ENCODE data around the gene ATP6V1E1.
"Not testable (repeated sequence)": the region's sequence is repeated elsewhere in the genome, so short reads cannot be mapped to it uniquely, and the experiment has no call there.

Gene ATP6V1E1

GRCh38 chr22:17628406-17629172 is at the start of gene ATP6V1E1:
ATP6V1E1 (minus strand) TSS chr22:17628749; CDS start chr22:17628635, 114 bp downstream.
- H3K4me3 ChIP-seq (ENCODE audit: low read length): peak within 1 kb of the TSS; percentile 85
- no peak for TF ChIP-seq CTCF (IDR thresholded peaks at IDR 0.05; ENCODE audit: low read depth, low read length)
- peaks cover 52% of the 10 kb centered on the region for H3K79me2 ChIP-seq (ENCODE audit: low read length)
- H3K4me1 ChIP-seq (ENCODE audit: low read length): peaks cover 13% of the 10 kb centered on the region
- peak within 1 kb of the TSS; percentile 87 for H3K4me2 ChIP-seq (ENCODE audit: low read length)
- peak within 1 kb of the TSS; percentile 45 for H3K27ac ChIP-seq (ENCODE audit: low read length)
- H3K9ac ChIP-seq (ENCODE audit: low read length): peak within 1 kb of the TSS; percentile 75
- H2AFZ ChIP-seq (ENCODE audit: low read depth, low read length): peak within 1 kb of the TSS; percentile 92
- H4K20me1 ChIP-seq (ENCODE audit: insufficient read depth, low read length): 0 out of 2 replicates have a peak, but pooled peaks cover 3% of the 10 kb centered on the region
- H3K9me3 ChIP-seq (ENCODE audit: insufficient read depth, low read length): no peaks in the 10 kb centered on the region
- peaks cover 2% of the 10 kb centered on the region for H3K36me3 ChIP-seq (replicated peaks; ENCODE audit: low read depth, low read length)
- H3K27me3 ChIP-seq (ENCODE audit: low read depth, low read length): no peaks in the 10 kb centered on the region

GRCh38 chr22:17675584-17675983 is 47.0 kb upstream of the ATP6V1E1 start:
- TF ChIP-seq EZH2phosphoT487 (IDR thresholded peaks at IDR 0.05; ENCODE audit: low read depth) (no peak), CTCF (IDR thresholded peaks at IDR 0.05; ENCODE audit: low read depth, low read length) (no peak)
- H3K9ac ChIP-seq (ENCODE audit: low read length): no peak overlapping the region
- no peak overlapping the region for H3K4me3 ChIP-seq (ENCODE audit: low read length)
- peaks cover 10% of the 10 kb centered on the region for H3K36me3 ChIP-seq (replicated peaks; ENCODE audit: low read depth, low read length)
- H3K27me3 ChIP-seq (ENCODE audit: low read depth, low read length): no peaks in the 10 kb centered on the region
- H2AFZ ChIP-seq (ENCODE audit: low read depth, low read length): no peak overlapping the region
- no peak overlapping the region for H3K27ac ChIP-seq (ENCODE audit: low read length)
- H3K4me2 ChIP-seq (ENCODE audit: low read length): no peak overlapping the region
- H3K4me1 ChIP-seq (ENCODE audit: low read length): peaks cover 13% of the 10 kb centered on the region
- no peaks in the 10 kb centered on the region for H3K9me3 ChIP-seq (ENCODE audit: insufficient read depth, low read length)
- peaks cover 10% of the 10 kb centered on the region; the same call in 1 of the 2 replicates for H4K20me1 ChIP-seq (ENCODE audit: insufficient read depth, low read length)
- peaks cover 24% of the 10 kb centered on the region for H3K79me2 ChIP-seq (ENCODE audit: low read length)

- Histone ChIP-seq H3K9ac (ENCODE audit: low read length) (no peak overlapping the region), H3K79me2 (ENCODE audit: low read length) (peaks cover 28% of the 10 kb centered on the region), H4K20me1 (ENCODE audit: insufficient read depth, low read length) (peaks cover 10% of the 10 kb centered on the region; the same call in 1 of the 2 replicates), H2AFZ (ENCODE audit: low read depth, low read length) (no peak overlapping the region), H3K27me3 (ENCODE audit: low read depth, low read length) (no peaks in the 10 kb centered on the region), H3K9me3 (ENCODE audit: insufficient read depth, low read length) (no peaks in the 10 kb centered on the region), H3K27ac (ENCODE audit: low read length) (no peak overlapping the region), H3K36me3 (replicated peaks; ENCODE audit: low read depth, low read length) (peaks cover 17% of the 10 kb centered on the region), H3K4me2 (ENCODE audit: low read length) (no peak overlapping the region), H3K4me1 (ENCODE audit: low read length) (peaks cover 19% of the 10 kb centered on the region), H3K4me3 (ENCODE audit: low read length) (no peak overlapping the region)
- TF ChIP-seq CTCF (IDR thresholded peaks at IDR 0.05; ENCODE audit: low read depth, low read length): no peak
- no peak for TF ChIP-seq EZH2phosphoT487 (IDR thresholded peaks at IDR 0.05; ENCODE audit: low read depth)
These were observed 45.6 kb upstream of the ATP6V1E1 start for GRCh38 chr22:17674152-17674551.

GRCh38 chr22:17672417-17672991 is 44.0 kb upstream of the ATP6V1E1 start:
- TF ChIP-seq CTCF (IDR thresholded peaks at IDR 0.05; ENCODE audit: low read depth, low read length): no peak
- no peak for TF ChIP-seq EZH2phosphoT487 (IDR thresholded peaks at IDR 0.05; ENCODE audit: low read depth)
- Histone ChIP-seq H3K36me3 (replicated peaks; ENCODE audit: low read depth, low read length) (peaks cover 17% of the 10 kb centered on the region), H3K27ac (ENCODE audit: low read length) (no peak overlapping the region), H3K4me3 (ENCODE audit: low read length) (no peak overlapping the region), H3K27me3 (ENCODE audit: low read depth, low read length) (no peaks in the 10 kb centered on the region), H3K4me2 (ENCODE audit: low read length) (no peak overlapping the region), H2AFZ (ENCODE audit: low read depth, low read length) (no peak overlapping the region), H3K79me2 (ENCODE audit: low read length) (peaks cover 23% of the 10 kb centered on the region), H3K9ac (ENCODE audit: low read length) (no peak overlapping the region), H3K4me1 (ENCODE audit: low read length) (peaks cover 7% of the 10 kb centered on the region), H3K9me3 (ENCODE audit: insufficient read depth, low read length) (no peaks in the 10 kb centered on the region), H4K20me1 (ENCODE audit: insufficient read depth, low read length) (peaks cover 3% of the 10 kb centered on the region; the same call in 1 of the 2 replicates)

- not testable (repeated sequence) for H3K9ac ChIP-seq (ENCODE audit: low read length); H4K20me1 ChIP-seq (ENCODE audit: insufficient read depth, low read length); H3K27me3 ChIP-seq (ENCODE audit: low read depth, low read length); H3K4me2 ChIP-seq (ENCODE audit: low read length); H2AFZ ChIP-seq (ENCODE audit: low read depth, low read length); H3K4me1 ChIP-seq (ENCODE audit: low read length); H3K9me3 ChIP-seq (ENCODE audit: insufficient read depth, low read length); H3K4me3 ChIP-seq (ENCODE audit: low read length); H3K27ac ChIP-seq (ENCODE audit: low read length)
- H3K79me2 ChIP-seq (ENCODE audit: low read length): peaks cover 25% of the 10 kb centered on the region
- peaks cover 17% of the 10 kb centered on the region for H3K36me3 ChIP-seq (replicated peaks; ENCODE audit: low read depth, low read length)
These were observed 43.1 kb upstream of the ATP6V1E1 start for GRCh38 chr22:17671521-17672092.
